Stimulated activated CD4-positive, alpha-beta T cell treated with anti-CD3 and anti-CD28 coated beads, Interleukin-15, amount 100 ng/mL, for 48 hours (primary cell): ENCODE results near the gene PIPOX.

Source experiments
- DNase-seq, 2 donors: peaks; one replicate each; pipeline ENCODE4 v3.0.0-alpha.2; 2020; ENCODE audit warnings: low read depth in 2 of 2

The PIPOX gene

DNA sequence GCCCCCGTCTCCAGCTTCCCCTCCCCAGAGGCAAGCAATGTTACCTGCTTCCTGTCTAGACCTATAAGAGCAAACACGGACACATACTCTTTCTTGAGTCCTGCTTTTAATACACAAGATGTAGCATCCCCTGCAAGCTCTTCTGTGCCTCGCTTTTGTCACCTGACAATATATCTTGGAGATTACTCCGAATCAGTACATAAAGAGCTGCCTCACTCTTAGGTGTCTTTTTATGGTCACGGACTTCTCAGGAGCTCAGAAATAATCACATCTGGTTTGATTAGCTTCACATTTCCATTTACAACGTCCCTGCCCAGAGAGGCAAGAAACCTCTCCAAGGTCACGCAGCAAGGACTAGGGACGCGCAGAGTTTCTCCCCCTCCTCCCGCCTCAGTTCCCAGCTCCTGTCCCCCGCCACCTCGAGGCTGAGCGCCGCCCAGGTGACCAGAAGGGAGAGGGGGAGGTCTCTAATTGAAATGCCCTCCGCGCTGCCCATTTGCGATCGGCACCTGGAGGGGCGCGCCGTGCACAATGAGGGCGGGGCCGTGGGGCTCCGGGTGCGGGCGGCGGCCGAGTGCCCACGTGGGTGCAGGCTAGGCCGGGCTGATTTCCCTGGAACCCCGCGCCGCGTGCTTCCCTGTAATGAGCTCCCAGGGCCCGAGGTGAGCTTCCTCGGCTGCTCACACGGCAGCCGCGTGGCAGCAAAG lies 23.3 kb upstream of the PIPOX start:
- no peak for DNase-seq

DNA sequence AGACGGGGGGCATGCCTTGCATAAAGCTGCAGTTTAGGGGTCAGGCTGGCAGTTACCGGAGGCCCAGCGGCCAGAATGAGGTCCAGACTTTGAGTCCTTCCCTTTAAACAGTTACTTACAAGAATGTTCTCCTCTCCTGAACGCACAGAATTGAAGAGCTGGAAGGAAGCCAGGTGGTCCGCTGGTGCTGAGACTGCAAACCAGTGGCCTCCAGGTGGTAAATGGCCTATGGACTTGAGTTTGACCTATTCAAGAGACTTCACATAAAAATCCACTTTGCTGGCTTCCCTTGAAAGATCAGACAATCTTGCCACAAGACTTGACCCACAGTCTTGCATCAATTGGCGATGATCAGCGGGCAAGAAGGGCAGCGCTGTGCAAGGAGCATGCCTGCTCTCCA lies 22.4 kb upstream of the PIPOX start:
- DNase-seq = no peak

DNA sequence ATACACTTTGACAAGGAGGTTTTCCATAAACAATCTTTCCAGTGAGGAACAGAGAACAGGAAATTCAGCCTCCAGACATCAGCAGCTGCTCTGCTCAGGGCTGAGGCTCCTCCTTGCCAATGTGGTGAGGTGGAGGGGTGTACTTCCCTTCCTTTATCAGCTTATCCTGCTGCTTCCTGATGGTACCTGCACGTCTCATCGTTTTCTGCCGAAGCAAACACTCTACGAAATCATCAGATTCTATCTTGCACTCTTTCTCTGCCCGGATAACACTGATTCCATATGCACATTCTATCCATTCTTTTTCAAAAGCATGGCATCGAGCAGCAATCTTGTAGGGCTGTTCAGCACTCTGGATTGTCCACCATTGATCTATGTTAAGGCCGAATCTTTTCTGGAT lies 21.7 kb upstream of the PIPOX start:
- no peak for DNase-seq

DNA sequence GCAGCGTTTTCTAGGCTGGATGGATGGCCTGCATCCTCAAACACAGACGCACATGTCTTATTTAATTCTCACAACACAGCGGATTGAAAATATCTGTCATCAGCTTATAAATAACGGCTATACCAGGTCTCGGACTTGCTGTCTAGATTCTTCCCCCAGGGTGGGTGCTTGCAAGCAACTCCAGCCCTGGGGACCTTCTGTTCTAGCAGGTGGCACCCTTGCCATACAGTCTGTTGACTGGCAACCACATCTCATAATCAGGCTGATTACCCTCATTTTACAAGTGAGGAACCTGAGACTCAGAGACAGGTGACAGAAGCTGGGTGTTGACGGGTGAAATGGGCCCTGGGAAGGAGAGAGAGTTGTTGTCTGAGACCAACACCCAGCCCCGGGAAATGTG lies 20.9 kb upstream of the PIPOX start:
- no peak for DNase-seq

DNA sequence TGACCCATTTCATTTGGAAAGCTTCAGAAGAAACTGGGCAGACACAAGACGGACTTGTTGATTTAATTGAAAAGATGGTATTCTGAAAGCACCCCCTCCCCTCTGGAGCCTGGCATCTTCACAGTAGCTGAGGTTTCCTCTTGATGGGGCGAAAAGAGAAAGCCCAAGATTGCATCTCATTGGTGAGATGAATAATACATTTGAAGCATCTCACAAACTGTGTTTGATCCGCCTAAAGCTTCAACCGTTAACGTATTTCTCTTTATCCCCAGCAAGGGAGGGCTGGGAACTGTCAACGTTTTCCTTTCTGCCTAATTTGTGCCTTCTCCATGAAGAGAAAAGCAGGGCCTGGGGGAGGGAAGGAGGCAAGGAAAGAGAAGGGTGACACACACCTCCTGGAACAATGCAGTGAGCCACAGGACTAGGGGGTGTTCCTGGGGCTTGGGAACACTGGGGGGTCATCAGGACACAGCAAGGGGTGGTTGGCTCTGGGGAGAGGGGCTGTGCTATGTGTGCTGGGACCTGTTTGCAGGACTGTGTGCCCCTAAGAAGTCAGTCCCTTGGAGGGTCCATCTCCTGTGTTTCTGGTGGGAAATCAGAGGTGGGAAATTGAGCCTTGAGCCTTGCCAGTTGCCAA lies 18.5 kb upstream of the PIPOX start:
- DNase-seq = no peak

DNA sequence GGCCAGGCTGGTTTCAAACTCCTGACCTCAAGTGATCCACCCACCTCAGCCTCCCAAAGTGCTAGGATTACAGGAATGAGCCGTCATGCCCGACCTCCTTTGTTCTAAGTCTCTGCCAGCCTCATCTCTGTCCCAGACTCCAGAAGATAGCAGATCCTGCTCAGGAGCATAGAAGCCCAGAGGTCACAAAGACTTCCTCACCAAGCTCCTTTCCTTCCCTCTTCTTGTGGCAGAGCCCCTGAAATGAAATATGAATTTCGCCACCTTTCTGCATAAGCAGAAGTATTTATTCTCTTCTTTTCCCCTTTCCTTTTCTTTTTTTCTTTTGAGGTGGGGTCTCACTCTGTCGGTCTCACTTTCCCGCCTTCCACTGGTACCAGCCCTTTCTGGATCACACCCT lies 11.5 kb upstream of the PIPOX start:
- DNase-seq = no peak

DNA sequence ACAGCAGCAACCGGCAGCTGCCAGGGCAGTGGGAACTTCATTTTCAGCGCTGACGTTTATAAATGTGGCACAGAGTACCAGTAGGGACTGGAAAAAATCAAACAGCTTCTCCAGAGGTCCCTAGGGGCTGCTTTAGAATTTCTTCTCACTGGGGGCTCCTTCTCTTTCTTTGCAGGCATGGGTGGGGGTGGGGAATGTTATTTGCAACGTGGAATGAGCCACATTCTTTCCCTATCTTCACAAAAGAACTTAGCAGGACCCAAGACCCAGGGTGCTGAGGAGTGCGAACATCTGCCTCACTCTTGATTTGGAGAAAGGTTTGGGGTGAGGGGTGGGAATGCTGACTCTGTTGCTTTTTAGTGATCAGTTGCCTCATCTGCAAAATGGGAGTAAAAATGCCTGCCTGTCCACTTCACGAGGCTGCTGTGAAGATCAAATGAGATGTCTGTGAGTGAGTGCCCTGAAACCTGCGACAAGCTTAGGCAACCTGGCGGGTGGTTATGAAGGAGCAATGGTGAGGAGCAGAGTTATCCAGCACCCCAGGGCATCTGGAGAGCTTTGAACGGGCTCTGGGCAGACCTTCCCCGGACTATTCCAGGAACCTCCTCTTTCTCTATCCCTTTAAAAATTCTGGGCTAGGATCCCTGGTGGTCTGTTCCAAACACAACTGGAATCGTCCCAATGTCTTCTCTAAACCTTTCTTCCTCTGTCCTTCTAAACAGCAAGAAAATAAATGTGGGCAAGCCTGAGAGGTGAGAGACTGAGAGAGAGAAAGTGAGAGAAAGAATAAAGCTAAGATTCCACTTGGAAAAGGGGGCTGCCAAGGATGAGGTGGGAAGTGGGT lies 10.7 kb upstream of the PIPOX start:
- no peak for DNase-seq

DNA sequence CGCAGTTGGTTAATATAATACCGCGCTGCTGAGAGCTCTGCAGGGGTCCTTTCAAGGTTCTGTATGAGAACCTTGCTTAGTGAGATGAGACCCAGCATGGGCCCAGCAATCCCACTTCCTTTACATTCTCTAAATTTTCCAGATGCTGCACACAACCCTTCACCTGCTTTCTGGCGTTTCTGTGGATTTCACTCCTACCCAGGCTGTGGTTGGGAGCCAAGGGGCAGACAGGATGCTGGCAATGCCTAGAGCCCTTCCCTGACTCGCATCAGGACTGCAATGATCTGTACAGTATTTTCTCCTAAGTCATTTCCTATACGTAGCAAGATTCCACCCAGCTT lies 10.1 kb upstream of the PIPOX start:
- DNase-seq = no peak

DNA sequence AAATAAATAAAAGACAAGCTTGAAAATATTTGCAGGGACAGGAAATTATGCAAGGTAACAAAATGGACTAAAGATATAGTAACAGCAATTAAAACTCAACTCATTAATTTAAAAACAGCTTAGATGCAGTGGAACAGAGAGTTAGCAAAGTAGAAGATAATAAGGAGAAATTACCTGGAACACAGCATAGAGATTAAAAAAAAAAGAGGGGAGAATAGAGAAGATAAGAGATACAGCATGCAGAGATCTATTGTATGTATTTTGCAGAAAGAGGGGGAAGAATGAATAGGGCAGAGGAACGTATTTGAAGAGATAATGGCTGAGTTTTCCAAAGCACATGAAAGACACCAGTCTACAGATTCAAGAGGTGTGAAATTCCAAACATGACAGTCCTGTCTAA lies 8.4 kb upstream of the PIPOX start:
- no peak for DNase-seq

DNA sequence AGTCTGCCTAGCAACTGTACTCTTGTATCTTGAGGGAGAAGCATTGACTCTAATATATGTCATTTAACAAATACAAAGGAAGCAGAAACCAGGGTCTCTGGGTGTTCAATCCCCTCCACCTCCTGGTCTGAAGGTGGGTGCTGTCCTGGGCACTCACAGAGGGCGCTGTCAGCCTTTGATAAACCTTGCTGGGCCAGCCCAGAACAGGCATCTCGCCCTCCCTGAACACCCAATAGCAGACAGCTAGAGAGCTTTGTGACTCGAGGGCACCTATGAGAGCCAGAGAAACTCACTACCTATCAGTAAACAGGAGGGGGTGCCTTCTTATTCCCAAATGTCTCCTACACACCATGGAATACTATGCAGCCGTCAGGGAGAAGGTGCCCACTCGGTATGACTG lies 6.4 kb upstream of the PIPOX start:
- no peak for DNase-seq

DNA sequence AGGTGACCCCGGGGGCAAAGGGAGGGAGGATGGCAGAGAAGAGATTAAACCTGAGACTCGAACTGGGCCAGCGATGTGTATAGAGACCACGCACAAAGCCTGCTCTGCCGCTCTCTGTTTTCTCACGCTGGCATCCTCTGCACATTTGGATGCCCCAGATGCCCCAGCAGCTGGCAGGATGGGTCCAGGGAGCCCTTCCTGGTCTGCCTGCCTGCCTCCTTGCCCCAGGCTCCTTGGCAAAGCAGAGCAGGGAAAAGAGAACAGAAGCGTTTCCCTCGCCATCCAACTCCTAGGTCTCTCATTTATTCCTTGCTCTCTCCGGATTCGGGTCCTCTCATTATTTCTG lies 5.2 kb upstream of the PIPOX start:
- no peak for DNase-seq

DNA sequence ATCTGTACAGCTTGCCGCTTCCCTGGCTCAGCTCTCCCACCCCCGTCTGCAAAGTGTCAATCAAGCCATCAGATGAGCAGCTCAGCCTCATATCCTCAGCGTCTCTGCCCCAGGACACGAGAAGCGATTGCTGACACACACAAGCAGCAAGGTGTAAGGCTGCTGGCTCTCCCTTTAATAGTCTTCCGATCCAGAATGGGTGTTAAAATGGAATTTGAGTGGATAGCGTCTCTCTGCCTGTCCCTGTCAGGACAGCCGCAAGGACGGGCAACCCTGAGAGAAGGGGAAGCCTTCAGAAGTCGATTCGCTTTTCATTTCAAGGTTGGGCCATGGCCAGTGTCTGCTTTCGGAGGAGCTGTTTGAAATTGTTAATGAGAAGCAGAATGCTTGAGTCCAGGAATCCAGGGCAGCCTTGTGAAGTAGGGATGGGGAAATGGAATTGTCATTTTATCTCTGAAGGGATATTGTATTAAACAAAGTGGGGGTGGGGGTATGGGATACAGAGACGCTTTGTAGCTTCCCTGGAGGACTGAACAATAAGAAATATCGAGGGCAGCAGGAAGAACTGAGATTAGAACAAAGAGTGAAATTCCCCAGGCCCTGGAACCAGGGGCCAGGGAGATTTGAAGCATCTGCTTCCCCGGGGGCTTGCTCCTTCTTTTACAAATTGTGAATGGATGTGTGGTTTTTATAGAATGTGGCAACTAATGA lies 4.7 kb upstream of the PIPOX start:
- DNase-seq = no peak

DNA sequence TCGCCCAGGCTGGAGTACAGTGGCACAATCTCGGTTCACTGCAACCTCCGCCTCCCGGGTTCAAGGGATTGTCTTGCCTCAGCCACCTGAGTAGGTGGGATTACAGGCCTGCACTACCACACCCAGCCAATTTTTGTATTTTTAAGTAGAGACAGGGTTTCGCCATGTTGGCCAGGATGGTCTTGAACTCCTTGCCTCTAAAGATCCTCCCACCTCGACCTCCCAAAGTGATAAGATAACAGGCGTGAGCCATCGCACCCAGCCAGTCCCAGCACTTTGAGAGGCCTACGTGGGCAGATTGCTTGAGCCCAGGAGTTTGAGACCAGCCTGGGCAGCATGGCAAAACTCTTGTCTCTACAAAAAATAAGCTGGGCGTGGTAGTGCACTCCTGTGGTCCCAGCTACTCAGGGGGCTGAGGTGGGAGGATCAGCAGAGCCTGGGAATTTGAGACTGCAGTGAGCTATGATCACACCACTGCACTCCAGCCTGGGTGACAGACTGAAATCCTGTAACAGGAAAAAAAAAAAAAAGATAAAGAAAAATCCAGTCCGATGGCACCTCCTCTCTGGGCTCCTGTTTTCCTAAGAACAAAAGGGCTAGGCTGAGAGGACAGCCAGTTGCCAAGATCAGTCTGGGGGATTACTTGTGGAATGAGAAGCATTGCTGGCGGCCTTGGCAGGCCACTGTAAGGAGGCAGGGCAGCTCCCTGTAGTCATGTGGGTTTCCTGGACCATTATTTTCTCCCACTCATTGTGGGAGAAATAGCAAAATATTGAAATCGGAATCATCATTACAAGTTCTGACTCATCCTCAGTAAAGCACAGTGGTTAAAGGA lies 3.0 kb upstream of the PIPOX start:
- DNase-seq = no peak

DNA sequence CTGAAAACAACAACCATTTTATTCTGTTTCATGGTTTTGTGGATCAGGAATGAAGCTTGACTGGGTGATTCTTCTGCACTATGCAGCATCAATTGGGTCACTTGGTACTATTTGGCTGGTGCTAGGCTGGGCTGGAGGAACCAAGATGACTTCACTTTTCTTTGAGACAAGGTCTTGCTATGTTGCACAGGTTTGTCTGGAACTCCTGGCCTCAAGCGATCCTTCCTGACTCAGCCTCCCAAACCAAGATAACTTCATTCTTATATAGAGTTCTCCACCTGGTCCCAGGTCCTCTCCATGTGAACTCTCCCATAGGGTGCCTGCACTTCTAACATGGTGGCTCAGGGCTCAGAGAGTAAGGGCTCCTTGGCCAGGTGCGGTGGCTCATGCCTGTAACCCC lies 1.9 kb upstream of the PIPOX start:
- DNase-seq = no peak

DNA sequence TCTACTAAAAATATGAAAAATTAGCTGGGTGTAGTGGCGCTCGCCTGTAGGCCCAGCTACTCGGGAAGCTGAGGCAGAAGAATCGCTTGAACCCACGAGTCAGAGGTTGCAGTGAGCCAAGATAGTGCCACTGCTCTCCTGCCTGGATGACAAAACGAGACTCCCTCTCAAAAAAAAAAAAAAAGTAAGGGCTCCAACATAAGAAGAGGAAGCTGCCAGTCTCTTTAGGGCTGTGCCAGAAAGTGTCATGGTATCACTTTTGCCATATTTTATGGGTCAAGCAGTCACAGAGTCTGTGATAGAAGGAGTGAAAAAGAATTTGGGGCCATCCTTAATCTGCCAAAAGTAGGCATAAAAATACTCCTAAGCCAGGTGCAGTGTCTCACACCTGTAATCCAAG lies 1.4 kb upstream of the PIPOX start:
- DNase-seq = no peak

DNA sequence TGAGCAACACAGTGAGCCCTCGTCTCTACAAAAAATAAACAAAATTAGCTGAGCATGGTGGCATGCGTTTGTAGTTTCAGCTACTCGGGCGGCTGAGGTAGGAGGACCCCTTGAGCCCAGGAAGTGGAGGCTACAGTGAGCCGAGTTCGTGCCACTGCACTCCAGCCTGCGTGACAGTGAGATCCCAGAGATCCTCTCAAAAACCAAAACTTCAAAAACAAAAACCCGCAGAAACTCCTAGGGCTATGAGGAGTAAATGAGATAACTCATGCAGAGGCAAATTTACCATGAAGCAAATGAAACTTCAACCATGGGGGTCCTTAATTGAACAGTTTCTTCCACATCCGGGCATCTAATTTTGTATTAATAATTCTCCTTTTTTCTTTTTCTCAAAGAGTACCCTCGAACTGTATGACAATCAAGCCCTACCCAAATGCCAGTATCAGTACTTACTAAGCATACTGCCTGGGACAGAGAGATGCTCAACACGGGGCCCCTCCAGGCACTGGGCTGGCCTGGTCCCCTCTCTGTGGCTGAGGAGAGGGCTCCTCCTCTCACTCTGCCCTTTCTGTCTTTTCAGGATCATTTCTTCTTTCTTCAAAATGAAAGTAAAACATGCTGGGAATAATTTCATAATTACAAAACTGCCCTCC lies 789 bp upstream of the PIPOX start:
- DNase-seq = no peak

DNA sequence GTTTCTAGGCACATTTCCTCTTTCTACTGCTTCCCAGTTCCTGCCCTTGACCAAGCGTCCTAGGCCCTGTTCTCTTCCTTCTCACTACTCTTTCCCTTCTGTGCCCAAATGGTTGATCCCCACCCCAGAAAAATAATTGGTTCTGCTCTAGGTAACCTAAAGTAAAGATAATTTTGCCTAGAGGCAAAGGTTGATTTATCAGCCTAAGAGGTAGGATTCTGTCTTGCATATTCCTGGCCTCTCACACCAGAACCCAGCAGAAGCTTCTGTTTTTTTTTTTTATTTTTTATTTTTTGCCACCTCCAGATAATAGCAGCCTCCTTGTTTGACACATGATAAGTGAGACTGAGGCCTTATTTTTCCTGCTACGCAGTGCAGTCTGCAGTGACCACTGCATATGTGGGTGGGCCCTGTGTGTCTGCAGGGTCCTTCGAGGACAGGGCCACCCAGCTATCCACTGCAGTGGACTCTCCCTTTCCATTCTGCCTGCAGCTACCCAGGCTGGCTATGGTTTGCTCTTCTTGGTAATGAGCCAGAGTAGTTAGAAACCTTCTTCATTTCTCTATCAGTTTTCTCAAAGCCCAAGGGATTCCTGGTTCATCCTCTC lies 701 bp downstream of the PIPOX start:
- DNase-seq = no peak

DNA sequence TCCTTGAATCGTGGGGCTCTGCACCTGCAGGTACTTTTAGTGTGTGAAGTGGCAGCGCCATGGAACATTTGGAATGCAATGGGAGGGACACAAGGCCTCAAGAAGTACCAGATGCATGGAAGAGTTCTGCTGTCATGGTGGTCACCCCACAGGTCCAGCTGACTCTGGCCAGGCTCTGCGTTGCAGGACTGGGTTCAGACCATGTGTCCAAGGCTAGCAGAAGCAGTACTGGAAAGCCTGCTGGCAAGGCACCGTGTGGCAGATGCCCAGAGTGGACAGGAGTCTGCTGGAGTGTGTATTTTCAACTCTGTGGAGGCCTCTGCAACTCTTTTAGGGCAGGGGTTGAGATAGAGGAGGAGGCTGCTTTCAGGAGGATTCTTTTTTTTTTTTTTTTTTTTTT lies 2.1 kb downstream of the PIPOX start:
- no peak for DNase-seq

DNA sequence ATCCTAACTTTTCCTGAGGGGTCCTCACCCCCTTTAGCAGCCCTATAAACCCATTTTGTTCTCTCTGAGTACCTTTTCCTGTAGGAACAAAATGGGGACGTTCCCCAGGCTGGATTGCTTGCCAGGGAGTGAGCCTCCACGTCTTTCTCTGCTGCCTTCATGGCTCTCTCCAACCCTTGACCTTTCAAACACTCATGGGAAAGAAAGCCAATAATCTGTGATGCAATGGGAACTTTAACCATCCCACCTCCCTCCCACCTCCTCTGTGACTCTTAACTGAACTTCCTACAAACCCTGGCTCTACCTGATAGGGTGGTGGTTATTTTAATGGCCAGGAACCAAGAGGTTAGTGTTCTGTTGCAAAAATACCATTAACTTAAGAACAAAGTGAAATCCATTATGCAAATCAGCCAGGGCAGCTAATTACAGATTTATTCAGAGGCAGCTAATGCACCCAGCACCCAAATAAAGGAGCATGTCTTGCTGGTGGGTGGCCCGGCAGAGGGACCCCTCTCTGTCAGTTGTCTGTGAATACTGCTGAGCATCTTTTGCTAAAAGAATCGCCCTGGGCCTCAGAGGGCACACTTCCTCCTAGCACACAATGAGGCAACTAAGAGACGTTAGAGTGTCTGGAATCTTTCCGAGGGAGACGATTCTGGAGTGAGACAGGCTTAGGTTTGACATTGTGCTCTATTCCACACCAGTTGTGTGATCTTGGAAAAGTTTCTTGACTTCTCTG lies 3.0 kb downstream of the PIPOX start:
- no peak for DNase-seq

DNA sequence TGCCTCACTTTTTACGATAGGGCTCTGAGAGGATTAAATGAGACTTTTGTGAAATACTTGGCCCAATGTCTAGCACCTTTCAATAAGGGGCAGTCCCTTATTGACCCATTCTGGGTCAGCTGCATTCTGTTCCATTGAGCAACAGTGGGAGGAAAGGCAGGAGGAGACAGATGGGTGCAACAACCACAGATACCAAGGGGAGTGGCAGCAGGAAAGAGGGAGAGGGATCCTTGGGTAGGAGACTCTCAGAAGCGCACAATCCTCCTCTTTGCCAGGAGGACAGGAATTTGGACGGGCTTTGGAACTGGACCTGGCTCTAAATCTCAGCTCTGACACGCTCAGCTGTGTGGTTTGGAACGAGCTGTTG lies 3.5 kb downstream of the PIPOX start:
- no peak for DNase-seq
